ENCODE results near the gene TGFB2.

TGFB2 gene

DNA sequence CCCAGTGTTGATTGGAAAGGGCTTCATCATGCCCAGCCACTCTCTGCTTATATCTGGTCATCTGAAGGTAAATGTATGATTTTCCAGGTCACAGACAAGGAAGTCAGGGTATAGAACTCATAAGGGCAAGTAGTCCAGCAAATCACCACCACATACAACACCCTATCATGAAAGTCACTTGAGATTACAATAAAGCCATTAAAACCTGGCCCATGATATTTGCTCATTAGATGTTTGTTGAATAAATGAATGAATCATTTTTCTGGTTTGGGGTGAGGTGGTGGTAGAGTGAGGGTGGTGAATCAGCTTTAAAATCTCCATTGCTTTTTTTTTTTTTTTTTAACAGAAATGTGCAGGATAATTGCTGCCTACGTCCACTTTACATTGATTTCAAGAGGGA is 91.9 kb downstream of the TGFB2 start:
- no peak for DNase-seq (ENCODE audit: low spot score)
- CTCF ChIA-PET = no interaction called here
- no peak overlapping the region for H3K27ac ChIP-seq
- POLR2A ChIA-PET (ENCODE audit: low non-redundant PET) = no interaction called here
- TF ChIP-seq, protein P1, sequence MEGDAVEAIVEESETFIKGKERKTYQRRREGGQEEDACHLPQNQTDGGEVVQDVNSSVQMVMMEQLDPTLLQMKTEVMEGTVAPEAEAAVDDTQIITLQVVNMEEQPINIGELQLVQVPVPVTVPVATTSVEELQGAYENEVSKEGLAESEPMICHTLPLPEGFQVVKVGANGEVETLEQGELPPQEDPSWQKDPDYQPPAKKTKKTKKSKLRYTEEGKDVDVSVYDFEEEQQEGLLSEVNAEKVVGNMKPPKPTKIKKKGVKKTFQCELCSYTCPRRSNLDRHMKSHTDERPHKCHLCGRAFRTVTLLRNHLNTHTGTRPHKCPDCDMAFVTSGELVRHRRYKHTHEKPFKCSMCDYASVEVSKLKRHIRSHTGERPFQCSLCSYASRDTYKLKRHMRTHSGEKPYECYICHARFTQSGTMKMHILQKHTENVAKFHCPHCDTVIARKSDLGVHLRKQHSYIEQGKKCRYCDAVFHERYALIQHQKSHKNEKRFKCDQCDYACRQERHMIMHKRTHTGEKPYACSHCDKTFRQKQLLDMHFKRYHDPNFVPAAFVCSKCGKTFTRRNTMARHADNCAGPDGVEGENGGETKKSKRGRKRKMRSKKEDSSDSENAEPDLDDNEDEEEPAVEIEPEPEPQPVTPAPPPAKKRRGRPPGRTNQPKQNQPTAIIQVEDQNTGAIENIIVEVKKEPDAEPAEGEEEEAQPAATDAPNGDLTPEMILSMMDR (conservative IDR thresholded peaks at IDR 0.05; ENCODE audit: low read depth) = no peak

- TF ChIP-seq, protein P1 (conservative IDR thresholded peaks at IDR 0.05; ENCODE audit: low read depth) = no peak
- H3K27ac ChIP-seq = no peak overlapping the region
- CTCF ChIA-PET = interaction anchor here (0.6 kb wide), 1 partner anchor 78 kb away, joined by 3 read pairs; no protein-coding TSS in a partner anchor
- DNase-seq (ENCODE audit: low spot score) = no peak
- POLR2A ChIA-PET (ENCODE audit: low non-redundant PET) = interaction anchor here (0.7 kb wide), 1 partner anchor 15 kb away, joined by 3 read pairs; no protein-coding TSS in a partner anchor
Measured at GRCh38 chr1:218439541-218440295, 94.6 kb downstream of the TGFB2 start.

DNA sequence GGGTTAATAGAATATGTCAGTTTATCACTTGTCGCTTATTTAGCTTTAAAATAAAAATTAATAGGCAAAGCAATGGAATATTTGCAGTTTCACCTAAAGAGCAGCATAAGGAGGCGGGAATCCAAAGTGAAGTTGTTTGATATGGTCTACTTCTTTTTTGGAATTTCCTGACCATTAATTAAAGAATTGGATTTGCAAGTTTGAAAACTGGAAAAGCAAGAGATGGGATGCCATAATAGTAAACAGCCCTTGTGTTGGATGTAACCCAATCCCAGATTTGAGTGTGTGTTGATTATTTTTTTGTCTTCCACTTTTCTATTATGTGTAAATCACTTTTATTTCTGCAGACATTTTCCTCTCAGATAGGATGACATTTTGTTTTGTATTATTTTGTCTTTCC is 98.1 kb downstream of the TGFB2 start:
- no peak for DNase-seq (ENCODE audit: low spot score)
- H3K27ac ChIP-seq = no peak overlapping the region
- ChIA-PET POLR2A (ENCODE audit: low non-redundant PET) (no interaction called here), CTCF (no interaction called here)
- TF ChIP-seq, protein P1 (conservative IDR thresholded peaks at IDR 0.05; ENCODE audit: low read depth) = no peak

DNA sequence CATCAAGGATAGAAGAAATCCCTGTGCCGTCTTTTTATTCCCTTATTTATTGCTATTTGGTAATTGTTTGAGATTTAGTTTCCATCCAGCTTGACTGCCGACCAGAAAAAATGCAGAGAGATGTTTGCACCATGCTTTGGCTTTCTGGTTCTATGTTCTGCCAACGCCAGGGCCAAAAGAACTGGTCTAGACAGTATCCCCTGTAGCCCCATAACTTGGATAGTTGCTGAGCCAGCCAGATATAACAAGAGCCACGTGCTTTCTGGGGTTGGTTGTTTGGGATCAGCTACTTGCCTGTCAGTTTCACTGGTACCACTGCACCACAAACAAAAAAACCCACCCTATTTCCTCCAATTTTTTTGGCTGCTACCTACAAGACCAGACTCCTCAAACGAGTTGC is 99.0 kb downstream of the TGFB2 start:
- CTCF ChIA-PET = interaction anchor here (0.6 kb wide), 1 partner anchor 884 kb away, joined by 3 read pairs; no protein-coding TSS in a partner anchor
- no peak for DNase-seq (ENCODE audit: low spot score)
- POLR2A ChIA-PET (ENCODE audit: low non-redundant PET) = no interaction called here
- TF ChIP-seq, protein P1 (conservative IDR thresholded peaks at IDR 0.05; ENCODE audit: low read depth) = no peak
- H3K27ac ChIP-seq = no peak overlapping the region

GRCh38 chr1:218444588-218444987 is 99.5 kb downstream of the TGFB2 start:
- POLR2A ChIA-PET (ENCODE audit: low non-redundant PET) = no interaction called here
- TF ChIP-seq, protein P1 (conservative IDR thresholded peaks at IDR 0.05; ENCODE audit: low read depth) = no peak
- H3K27ac ChIP-seq = no peak overlapping the region
- CTCF ChIA-PET = interaction anchor here (0.6 kb wide), 1 partner anchor 17 kb away, joined by 3 read pairs; no protein-coding TSS in a partner anchor
- DNase-seq (ENCODE audit: low spot score) = no peak

DNA sequence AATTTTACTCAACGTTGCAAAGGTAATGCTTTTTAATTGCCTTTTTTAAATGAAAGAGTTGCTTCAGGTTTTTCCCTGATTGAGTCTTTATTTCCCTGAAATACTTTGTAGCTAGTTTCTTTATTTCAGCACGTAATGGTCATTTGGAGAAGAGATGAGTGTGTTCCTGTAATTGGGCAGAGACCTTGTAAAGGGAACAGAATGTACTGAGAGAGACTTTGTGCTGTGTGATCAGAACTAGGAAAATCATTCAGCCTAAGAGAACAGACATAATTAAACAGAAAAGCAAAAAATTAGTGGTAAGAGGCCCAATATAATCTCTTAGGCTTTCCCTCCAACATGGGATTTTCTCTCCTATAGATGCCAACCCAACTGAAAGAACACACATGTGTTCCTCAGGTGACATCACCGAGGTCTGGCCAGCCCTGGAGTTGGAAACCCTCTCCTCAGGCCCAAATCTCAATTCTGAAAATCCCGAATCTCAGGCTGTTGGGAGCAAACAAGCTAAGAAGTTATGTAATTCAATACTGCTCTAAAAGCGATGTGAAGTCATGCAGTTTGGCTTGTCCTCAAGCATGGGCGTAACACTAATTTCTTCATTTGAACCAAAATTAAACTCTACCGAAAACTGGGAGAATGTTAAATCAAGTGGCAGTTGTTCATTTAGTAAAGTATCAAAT is 102.0 kb downstream of the TGFB2 start:
- TF ChIP-seq, protein P1 (conservative IDR thresholded peaks at IDR 0.05; ENCODE audit: low read depth) = no peak
- CTCF ChIA-PET = interaction anchor here (1.2 kb wide), 1 partner anchor 16 kb away, joined by 5 read pairs; no protein-coding TSS in a partner anchor

More for the DNA sequence above, 102.0 kb downstream of the TGFB2 start:
- H3K27ac ChIP-seq = no peak overlapping the region
- POLR2A ChIA-PET (ENCODE audit: low non-redundant PET) = no interaction called here
- no peak for DNase-seq (ENCODE audit: low spot score)
